Dermis blood vessel endothelial cell (primary cell): ENCODE measurements around the gene CDIP1. TPM values are rescaled to one million over a fixed set of nuclear protein-coding genes. Genes with fewer than 3 reads are reported as not detected.

Experiments
- DNase-seq: peaks from one replicate; pipeline ENCODE4 v3.0.0; 2010
- total RNA-seq: library from RNA; depleted of rRNA; stranded (reverse); fragments of >200 nt; gene quantifications from 2 replicates; pipeline ENCODE4 v1.2.3, GENCODE V29; 2014

The CDIP1 gene
- total RNA-seq, 1 donor from 2014 or later, result 12.9 TPM

- DNase-seq, result no peak
These were observed 25.3 kb downstream of the CDIP1 start for GRCh38 chr16:4513086-4513860.

GRCh38 chr16:4512473-4512872, 26.1 kb downstream of the CDIP1 start:
- no peak for DNase-seq

GRCh38 chr16:4511441-4512082, 27.0 kb downstream of the CDIP1 start:
- peak; percentile 75 for DNase-seq

DNA sequence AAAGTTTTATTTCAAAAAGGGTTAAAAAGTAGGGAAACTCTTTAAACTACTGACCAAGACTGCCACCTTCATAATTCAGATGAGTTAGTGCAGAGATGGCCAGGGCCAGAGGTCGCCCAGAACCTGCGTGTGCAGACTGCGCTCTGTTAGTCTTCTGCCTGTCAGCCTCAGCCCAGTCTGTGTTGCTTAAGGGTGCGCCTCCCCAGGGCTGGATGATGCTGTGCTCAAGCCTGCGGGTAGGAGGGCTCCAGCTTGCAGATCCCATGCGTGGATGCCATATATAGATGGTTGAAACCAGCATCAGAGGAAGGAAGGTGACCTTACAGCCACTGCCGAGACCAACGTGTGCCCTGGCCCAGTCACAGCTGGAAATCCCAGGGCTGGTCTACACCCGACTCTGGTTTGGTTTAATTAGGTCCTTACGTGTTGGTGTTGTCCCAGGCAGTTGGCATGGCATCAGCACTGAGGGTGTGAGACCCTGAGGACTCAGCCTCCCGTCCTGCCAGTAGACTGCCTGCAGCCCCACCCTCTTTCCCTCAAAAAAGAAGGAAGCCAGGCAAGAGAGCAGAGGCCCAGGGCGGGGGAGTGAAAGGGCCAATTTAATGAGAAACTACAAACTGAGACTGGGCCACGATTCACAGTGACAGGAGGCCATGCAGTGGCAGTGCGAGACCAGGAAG, 27.7 kb downstream of the CDIP1 start:
- DNase-seq, result no peak

DNA sequence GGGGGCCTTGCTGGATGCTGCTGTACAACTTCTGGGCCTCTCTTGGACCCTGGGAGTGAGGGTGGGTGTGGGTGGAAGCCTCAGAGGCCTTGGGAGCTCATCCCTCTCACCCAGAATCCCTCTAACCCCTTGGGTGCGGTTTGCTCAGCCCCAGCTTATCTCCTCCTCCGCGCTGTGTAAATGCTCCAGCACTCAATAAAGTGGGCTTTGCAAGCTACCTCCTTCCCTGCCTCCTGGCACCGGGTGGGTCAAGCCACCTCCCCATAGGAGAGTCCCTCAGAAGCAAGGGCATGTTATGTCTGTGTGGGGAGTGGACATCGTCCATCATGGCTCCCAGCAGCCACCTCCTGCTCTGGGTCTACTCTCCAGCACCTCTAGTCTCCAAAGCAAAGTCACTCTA, 28.4 kb downstream of the CDIP1 start:
- DNase-seq, result no peak

DNA sequence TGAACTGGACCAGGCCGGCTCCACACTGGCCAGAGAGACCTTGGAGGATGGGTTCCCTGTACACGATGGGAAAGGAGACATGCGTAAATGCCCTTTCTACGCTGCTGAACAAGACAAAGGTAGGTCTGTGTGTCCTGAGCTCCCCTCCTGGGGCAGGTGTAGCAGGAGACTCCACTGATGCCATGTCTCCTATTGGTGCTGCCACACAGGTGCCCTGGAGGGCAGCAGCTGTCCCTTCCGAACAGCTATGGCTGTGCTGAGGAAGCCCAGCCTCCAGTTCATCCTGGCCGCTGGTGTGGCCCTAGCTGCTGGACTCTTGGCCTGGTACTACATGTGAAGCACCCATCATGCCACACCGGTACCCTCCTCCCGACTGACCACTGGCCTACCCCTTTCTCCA, 29.2 kb downstream of the CDIP1 start:
- DNase-seq, result no peak

- no peak for DNase-seq
These were observed 29.8 kb downstream of the CDIP1 start for GRCh38 chr16:4508806-4509205.

DNA sequence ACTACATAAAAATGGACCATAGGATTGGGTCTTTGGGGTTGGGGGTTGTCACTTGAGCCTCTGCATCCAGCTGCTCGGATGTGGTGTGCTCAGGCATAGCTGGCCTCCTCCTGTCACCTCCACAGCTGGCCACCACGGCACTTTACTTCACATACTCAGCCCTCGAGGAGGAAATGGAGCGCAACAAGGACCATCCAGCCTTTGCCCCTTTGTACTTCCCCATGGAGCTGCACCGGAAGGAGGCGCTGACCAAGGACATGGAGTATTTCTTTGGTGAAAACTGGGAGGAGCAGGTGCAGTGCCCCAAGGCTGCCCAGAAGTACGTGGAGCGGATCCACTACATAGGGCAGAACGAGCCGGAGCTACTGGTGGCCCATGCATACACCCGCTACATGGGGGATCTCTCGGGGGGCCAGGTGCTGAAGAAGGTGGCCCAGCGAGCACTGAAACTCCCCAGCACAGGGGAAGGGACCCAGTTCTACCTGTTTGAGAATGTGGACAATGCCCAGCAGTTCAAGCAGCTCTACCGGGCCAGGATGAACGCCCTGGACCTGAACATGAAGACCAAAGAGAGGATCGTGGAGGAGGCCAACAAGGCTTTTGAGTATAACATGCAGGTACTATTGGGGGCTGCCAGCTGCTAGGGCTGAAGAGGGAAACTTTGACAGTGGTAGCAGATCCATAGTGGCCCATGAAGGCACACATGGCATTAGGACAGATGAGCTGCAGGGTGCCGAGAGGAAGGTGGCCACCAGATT, 30.8 kb downstream of the CDIP1 start:
- no peak for DNase-seq

- DNase-seq, result peak; percentile 88
These were observed 32.1 kb downstream of the CDIP1 start for GRCh38 chr16:4506450-4506849.

- no peak for DNase-seq
These were observed 33.0 kb downstream of the CDIP1 start for GRCh38 chr16:4505356-4506147.

- peak; percentile 74 for DNase-seq
These were observed 37.5 kb downstream of the CDIP1 start for GRCh38 chr16:4501071-4501478.

DNA sequence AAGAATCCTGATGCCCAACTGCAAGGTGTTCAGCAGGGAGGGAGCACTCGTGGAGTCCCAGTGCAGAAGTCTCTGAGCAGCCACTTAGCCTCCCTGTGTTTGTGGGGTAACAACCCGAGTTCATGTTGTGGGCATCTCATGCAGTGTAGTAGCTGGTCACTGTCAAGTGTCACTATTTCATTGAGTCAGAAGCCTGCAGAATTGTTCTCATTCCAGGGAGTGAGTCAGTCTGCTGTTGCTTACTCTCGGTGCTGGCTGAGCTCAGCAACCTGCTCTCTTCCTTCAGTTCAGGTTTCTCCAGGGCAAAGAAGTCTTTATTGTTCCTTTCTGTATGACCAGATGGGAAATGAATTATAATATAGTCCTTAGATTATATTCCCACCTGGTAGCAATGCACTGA, 38.3 kb downstream of the CDIP1 start:
- peak; percentile 82 for DNase-seq

- no peak for DNase-seq
These were observed 39.4 kb downstream of the CDIP1 start for GRCh38 chr16:4499196-4499555.

DNA sequence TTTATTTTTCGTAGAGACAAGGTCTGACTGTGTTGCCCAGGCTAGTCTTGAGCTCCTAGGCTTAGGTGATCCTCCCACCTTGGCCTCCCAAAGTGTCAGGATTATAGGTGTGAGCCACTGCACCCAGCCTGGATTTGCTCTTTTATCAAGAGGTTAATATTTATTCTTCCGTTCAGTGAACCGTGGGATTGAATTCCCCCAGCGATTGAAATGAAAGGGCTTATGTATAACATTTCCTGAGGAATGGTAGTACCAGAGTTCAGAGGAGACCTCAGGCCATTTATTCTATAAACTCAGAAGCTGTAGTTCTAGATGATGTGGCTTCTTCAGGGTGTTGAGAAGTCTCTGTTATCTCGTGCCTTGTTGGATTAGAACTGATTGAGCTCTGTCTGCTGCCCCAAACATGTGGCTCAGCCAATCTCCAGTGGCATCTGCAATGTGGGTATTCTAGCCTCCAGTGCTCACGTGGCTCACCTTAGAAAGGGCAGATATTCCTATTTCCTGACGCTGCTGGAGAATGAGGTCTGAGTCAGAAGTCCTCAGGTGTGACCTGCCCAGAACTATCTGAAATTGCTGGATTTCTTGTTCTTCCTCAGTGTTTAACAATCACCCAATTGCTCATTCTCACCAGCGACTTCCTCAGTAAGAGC, 39.9 kb downstream of the CDIP1 start:
- DNase-seq, result no peak

DNA sequence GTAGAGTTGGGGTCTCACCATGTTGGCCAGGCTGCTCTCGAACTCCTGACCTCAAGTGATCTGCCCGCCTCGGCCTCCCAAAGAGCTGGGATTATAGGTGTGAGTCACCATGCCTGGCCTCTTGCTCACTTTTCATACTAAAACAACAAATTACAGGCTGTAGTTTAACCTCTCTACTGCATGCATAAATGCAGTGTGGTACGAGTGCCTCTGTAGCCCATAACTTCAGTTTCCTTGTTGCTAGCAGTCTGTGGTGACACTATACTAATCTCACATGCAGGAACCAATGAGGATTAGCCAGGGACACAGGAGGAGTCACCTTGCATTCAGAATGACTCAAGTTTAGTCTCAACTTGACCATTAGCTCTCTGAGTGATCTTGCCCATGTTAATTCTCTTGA, 42.3 kb downstream of the CDIP1 start:
- no peak for DNase-seq

DNA sequence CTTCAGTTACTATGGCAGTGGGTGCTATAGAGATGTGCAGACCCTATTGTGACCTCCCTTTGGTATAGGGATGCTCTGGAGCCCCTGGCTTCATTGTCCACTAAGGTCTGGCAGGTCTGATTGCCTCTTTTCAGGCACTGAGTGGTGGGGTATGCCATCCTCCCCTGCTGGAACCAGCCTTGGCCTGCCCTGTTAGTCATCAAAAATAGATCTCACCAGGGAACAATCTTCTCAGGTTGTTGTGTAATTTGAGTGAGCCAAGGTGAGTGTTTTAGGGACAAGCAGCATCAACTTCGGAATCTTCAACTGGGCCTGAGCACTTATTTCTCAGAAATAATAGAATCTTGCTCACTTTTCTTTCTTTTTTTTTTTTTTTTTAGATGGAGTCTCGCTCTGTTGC, 42.8 kb downstream of the CDIP1 start:
- DNase-seq, result no peak

DNA sequence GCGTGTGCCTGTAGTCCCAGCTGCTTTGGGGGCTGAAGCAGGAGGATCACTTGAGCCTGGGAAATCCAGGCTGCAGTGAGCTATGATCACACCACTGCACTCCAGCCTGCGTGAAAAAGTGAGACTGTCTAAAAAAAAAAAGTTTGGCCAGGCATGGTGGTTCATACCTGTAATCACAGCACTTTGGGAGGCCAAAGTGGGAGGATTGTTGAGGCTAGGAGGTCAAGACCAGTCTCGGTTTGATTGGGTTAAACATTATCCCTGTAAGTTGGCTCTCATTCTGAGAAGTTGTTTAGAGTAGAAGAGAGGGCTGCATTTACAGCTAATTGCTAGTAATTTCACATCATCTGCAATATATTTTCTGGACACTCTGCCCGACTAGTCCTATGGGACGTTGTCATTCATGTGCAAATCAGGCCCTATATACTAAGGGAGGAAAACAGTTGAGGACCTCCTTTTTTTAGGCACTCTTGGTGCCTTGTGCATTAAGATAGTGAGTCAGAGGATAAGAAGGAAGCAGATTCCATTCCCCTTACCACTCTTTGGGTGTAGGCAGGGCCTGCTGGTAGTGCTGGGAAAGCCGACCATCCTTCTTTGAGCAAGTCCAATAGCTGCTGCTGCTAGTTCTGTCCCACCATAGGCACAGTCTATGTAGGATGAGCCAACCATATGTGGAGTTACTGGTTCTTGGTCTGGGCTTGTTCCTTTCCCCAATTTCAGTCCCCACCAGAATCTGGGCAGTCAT, 43.7 kb downstream of the CDIP1 start:
- DNase-seq, result peak; percentile 39

- no peak for DNase-seq
These were observed 46.7 kb downstream of the CDIP1 start for GRCh38 chr16:4491898-4492297.

GRCh38 chr16:4489030-4489429, 49.5 kb downstream of the CDIP1 start:
- no peak for DNase-seq

DNA sequence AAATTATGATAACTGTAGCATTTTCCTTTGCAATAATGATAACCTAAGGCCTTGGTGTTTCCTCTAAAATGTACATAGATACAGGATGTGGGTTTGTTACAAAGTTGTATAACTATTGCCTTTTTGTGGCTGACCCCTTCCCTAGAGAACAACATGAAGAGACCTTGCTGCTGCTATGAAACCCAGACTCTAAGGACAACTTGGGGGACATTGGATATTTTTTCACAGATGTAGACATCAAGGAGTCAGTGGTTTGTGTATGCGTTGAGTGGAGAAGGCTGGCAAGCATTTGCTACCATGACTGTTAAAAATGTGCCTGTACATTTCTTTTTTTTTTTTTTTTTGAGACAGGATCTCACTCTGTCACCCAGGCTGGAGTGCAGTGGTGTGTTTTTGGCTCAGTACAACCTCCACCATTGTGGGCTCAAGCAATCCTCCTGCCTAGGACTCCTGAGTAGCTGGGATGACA, 50.0 kb downstream of the CDIP1 start:
- no peak for DNase-seq

- DNase-seq, result peak; percentile 78
These were observed 50.5 kb downstream of the CDIP1 start for GRCh38 chr16:4487955-4488498.
